ENCODE data around the gene CDK10.

CDK10 gene, protein sequence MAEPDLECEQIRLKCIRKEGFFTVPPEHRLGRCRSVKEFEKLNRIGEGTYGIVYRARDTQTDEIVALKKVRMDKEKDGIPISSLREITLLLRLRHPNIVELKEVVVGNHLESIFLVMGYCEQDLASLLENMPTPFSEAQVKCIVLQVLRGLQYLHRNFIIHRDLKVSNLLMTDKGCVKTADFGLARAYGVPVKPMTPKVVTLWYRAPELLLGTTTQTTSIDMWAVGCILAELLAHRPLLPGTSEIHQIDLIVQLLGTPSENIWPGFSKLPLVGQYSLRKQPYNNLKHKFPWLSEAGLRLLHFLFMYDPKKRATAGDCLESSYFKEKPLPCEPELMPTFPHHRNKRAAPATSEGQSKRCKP

DNA sequence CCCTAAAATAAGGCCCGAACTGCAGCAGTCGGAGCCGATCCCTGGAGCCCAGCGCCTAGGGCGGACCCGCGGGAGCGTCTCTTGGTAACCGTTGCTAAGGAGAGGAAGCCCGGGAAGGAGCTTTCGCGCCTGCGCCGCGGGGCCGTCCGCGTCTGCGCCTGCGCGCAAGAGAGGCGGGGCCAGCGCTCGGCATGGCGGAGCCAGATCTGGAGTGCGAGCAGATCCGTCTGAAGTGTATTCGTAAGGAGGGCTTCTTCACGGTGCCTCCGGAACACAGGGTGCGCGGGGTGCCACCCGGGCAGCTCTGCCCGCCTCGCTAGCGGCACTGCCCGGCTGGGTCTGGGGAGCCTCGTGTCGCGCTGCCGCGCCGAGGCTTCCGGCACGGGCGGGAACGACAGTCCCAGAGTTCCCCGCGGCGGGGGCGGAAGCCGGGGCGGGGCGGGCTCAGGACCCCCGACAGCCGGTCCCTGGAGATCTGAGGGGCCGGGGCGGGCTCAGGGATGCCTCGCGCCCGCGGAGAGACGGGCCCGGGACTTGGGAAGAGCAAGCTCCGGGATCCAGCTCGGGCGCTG, at the start of gene CDK10:
Gene CDK10 (plus strand): TSS at position 170 of the 572 bp plus-strand sequence. CDS start 22 bp downstream, at position 192.
- ChIA-PET POLR2A (ENCODE audit: low non-redundant PET) (interaction anchor here (0.8 to 2.0 kb wide), 3 partner anchors 8 to 16 kb away, joined by 3 to 5 read pairs (median 4); no protein-coding TSS in a partner anchor), CTCF (interaction anchor here (0.5 to 0.7 kb wide), 2 partner anchors 15 to 22 kb away, joined by 3 to 4 read pairs; partner anchors contain the start of gene SPATA2L)
- peak; percentile 96 for DNase-seq (ENCODE audit: low spot score)
- TF ChIP-seq, protein P1, sequence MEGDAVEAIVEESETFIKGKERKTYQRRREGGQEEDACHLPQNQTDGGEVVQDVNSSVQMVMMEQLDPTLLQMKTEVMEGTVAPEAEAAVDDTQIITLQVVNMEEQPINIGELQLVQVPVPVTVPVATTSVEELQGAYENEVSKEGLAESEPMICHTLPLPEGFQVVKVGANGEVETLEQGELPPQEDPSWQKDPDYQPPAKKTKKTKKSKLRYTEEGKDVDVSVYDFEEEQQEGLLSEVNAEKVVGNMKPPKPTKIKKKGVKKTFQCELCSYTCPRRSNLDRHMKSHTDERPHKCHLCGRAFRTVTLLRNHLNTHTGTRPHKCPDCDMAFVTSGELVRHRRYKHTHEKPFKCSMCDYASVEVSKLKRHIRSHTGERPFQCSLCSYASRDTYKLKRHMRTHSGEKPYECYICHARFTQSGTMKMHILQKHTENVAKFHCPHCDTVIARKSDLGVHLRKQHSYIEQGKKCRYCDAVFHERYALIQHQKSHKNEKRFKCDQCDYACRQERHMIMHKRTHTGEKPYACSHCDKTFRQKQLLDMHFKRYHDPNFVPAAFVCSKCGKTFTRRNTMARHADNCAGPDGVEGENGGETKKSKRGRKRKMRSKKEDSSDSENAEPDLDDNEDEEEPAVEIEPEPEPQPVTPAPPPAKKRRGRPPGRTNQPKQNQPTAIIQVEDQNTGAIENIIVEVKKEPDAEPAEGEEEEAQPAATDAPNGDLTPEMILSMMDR (conservative IDR thresholded peaks at IDR 0.05; ENCODE audit: low read depth), result no peak
- peak within 1 kb of the TSS; percentile 92 for H3K27ac ChIP-seq

DNA sequence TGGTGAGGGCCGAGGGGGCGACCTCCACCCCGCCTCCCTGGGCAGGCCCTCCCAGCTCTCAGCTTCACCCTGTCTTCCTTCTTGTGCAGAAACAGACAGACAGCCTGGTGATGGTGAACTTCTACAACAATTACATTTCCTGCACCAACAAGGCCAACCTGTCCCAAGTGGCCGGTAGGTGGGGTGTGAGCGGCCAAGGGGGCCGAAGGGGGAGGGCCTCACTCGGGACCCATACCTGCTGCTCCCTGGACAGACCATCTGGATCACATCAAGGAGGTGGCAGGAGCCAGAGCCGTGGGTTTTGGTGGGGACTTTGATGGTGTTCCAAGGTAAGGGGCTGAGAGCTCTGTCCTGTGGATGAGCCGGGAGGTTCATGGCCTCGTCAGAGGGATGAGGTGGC, 49.1 kb upstream of the CDK10 start:
- no peak for DNase-seq (ENCODE audit: low spot score)
- TF ChIP-seq, protein P1 (conservative IDR thresholded peaks at IDR 0.05; ENCODE audit: low read depth), result no peak
- ChIA-PET POLR2A (ENCODE audit: low non-redundant PET) (interaction anchor here (0.5 kb wide), 1 partner anchor 369 kb away, joined by 3 read pairs; no protein-coding TSS in a partner anchor), CTCF (interaction anchor here (0.7 kb wide), 1 partner anchor 38 kb away, joined by 3 read pairs; no protein-coding TSS in a partner anchor)
- H3K27ac ChIP-seq, result no peak overlapping the region; the same call in 1 of the 2 replicates

DNA sequence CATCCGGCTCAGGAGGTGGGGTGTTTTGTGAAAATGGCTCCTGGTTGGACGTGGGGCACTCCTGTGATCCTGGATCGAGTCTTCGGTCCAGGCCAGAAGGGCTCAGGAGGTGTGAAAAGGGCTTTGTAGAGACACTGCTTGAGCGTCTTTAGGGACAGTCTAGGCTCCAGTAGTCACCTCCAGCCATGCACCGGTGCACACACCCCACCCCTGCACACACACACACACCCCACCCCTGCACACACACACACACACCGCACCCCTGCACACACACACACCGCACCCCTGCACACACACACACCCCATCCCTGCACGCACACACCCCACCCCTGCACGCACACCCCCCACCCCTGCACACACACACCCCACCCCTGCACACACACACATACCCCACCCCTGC, 48.0 kb upstream of the CDK10 start:
- H3K27ac ChIP-seq, result no peak overlapping the region
- TF ChIP-seq, protein P1 (conservative IDR thresholded peaks at IDR 0.05; ENCODE audit: low read depth), result no peak
- no peak for DNase-seq (ENCODE audit: low spot score)
- CTCF ChIA-PET, result no interaction called here
- POLR2A ChIA-PET (ENCODE audit: low non-redundant PET), result no interaction called here

DNA sequence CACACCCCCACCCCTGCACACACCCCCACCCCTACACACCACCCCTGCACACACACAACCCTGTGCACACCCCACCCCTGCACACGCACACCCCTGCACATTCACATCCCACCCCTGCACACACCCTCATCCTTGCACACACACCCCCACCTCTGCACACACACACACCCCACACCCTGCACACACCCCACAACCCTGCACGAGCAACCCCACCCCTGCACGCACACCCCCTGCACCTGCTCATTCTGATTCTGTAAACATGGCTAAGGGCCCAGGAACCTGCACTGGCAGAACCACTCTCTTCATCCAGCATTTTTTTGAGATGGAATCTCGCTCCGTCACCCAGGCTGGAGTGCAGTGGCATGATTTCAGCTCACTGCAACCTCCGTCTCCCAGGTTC, 47.1 kb upstream of the CDK10 start:
- no peak for DNase-seq (ENCODE audit: low spot score)
- TF ChIP-seq, protein P1 (conservative IDR thresholded peaks at IDR 0.05; ENCODE audit: low read depth), result no peak
- ChIA-PET POLR2A (ENCODE audit: low non-redundant PET) (no interaction called here), CTCF (interaction anchor here (0.6 kb wide), 1 partner anchor 138 kb away, joined by 3 read pairs; no protein-coding TSS in a partner anchor)
- 0 out of 2 replicates have a peak overlapping the region, but pooled peaks have one; percentile 6 for H3K27ac ChIP-seq

DNA sequence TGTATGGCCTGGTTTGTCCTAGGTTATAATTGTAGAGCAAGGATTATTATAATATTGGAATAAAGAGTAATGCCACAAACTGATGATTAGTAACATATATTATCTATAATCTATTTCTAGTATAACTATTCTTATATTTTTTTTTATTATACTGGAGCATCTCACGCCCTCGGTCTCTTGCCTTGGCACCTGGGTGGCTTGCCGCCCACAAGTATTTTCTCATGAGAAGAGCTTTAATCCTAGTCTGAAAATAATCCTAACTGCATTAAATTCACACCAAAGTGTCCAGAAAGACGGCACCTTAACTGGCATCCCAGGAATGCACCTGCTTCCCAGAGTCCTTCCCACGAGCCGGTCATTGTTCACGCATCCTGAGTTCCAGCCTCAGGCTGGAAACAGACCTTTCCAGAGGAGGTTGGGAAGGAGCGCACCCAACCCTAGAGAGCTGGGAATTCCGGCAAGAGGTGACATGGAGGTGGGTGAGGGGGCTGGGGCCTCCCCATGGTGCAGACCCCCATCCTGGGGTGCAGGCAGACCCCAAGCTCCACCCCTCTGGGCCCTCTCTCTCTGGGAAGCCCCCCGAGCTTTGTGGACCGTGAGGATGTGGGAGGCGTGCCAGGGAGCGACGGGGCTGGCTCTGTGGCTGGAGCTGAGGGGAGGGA, 44.9 kb upstream of the CDK10 start:
- TF ChIP-seq, protein P1 (conservative IDR thresholded peaks at IDR 0.05; ENCODE audit: low read depth), result peak; percentile 32; the same call in 1 of the 2 replicates
- CTCF ChIA-PET, result interaction anchor here (0.6 to 1.1 kb wide), 10 partner anchors 8 to 587 kb away, joined by 3 to 7 read pairs (median 3); partner anchors contain the start of gene CPNE7
- H3K27ac ChIP-seq, result no peak overlapping the region
- DNase-seq (ENCODE audit: low spot score), result no peak
- POLR2A ChIA-PET (ENCODE audit: low non-redundant PET), result no interaction called here

DNA sequence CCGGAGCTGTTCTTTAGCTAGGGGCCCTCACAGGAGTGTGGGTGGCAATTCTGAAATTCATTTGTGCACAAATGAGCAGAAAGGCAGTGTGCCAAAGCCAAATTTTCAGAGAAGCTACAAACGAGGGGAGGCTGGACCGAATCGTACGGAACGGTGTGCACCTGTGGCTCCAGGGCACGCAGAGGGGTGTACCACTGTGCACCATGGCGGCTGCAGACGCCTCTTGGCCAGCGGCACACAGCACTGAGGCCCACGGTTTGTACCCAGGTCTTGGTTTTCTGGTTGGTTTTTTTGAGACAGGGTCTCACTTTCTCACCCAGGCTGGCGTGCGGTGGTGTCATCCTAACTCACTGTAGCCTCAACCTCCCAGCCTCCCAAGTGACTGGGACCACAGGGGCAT, 43.9 kb upstream of the CDK10 start:
- no peak overlapping the region for H3K27ac ChIP-seq
- POLR2A ChIA-PET (ENCODE audit: low non-redundant PET), result no interaction called here
- no peak for DNase-seq (ENCODE audit: low spot score)
- CTCF ChIA-PET, result interaction anchor here (0.6 kb wide), 1 partner anchor 32 kb away, joined by 4 read pairs; no protein-coding TSS in a partner anchor
- TF ChIP-seq, protein P1 (conservative IDR thresholded peaks at IDR 0.05; ENCODE audit: low read depth), result no peak

Data from RWPE1 (cell line).